EL (cell line): Measurements from ENCODE around the gene RGS6.
A peak's percentile ranks its signal among the peaks of the same experiment; 100 is the strongest.

Experiments used
- DNase-seq: peaks from one replicate; pipeline ENCODE4 v3.0.0-alpha.2; 2016

The RGS6 gene

DNA sequence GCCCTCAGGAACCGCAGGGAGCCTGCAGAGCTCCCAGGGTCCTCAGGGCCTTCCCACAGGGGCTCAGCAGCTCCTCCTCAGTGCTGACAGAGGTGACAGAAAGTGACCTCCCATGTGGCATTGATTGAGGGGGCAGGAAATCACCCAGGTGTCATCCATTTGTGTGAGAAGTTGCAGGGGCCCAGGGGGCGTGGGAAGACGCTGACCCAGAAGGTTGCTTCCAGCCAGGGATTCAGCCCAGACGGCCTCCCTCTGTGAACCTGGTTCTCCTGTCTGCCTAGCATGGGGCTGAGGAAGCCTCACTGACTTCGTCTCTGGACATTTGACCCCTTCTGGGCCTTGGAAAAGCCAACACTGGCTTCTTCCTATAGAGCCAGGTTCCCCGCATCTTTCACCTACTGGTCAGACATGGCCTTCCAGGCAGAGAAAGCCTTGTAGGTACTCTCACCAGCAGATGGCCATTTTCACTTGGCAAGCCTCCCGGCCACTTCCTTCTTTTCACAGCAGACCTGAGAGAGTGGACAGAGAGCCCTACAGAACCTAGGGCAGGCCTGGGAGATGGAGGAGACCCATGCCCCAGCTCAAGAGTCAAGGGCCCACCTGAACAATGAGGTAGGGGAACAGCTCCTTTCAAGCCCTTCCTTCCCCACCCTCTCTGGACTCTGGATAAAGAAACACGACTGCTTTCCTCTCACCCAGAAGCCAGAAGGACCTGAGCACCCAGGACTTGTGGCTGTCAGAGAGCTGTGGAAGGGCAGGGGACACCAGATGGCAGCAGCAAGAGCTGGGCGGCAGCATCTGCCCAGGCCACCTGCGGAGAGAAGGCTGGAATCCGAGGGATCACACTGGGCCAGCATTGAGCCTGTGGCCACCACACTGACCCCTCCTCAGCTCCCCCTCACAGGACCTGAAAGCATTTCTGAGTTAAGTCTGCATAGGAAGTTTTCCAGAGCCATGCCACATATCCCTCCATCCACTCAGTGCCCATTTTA, 583.8 kb downstream of the RGS6 start:
- peak; percentile 65 for DNase-seq

DNA sequence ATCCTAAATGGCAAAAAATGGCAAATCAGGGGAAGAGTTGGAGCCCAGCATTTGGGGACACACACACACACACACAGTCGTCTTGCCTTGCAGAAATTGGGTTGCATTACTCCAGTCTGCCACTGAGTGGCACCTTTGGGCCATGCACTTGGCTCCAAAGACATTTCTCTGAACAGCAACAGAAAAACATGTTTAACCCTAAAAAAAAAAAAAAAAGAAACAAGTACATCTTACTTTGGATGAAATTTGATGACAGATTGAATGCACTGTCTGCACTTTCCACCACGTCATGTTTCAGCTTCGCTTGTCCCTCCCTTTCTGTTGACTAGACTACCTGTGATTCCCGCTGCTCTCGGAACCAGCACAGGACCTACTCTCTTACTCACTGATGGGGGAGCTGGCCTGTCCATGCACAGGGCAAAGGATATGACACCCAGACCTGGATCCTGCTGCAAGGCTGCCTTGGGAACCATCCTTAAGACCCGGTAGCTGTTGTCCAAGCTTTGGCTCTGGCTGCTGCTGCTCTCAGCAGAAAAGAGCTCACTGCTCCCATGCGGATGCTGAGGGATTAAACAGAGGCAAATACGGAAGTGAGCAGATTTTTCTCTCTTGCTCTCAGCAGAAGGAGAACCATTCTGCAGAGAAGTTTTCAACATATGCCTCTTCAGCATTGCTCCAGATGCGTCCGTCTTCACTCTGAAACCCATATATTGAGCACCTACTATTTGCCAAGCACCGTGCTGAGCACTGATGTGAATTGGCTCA, 584.9 kb downstream of the RGS6 start:
- DNase-seq, result peak; percentile 86

DNA sequence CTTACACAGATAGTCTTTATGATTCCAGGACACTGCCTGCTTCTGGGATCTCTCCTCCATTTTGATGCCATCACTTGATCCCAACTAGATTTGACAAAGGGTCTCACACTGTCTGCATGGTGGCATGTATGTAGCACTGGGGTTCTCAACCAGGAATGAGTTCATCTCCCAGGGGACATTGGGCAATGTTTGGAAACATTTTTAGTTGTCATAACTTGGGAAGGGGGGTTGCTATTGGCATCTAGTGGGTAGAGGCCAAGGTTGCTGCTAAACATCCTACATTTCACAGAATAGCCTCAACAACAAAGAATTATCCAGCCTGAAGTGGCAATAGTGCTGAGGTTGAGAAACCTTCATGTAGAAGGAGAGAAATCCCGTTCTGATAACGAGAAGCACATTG, 585.5 kb downstream of the RGS6 start:
- DNase-seq, result no peak

- DNase-seq, result no peak
Observed at GRCh38 chr14:72518809-72519377, 586.7 kb downstream of the RGS6 start.

- no peak for DNase-seq
Observed at GRCh38 chr14:72519543-72519942, 587.3 kb downstream of the RGS6 start.

DNA sequence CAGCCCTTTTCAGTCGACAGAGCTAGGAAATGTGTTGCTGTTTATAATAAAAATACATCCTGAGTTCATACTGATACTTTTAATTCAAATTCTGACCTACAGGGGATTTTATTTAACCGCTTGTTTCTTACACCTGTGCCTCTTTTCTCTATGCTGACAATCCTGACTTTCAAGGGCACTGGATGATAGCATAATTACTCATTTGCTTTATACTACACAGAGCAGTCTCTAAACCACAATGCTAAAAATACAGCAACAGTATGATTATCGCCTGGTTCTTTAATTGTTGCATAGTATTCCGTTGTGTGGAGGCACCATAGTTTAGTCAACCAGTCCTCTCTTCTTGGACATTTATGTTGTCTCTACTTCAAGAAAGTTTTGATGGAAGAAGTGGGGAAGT, 588.8 kb downstream of the RGS6 start:
- DNase-seq, result no peak

- DNase-seq, result no peak
Observed at GRCh38 chr14:72521968-72522741, 589.9 kb downstream of the RGS6 start.

DNA sequence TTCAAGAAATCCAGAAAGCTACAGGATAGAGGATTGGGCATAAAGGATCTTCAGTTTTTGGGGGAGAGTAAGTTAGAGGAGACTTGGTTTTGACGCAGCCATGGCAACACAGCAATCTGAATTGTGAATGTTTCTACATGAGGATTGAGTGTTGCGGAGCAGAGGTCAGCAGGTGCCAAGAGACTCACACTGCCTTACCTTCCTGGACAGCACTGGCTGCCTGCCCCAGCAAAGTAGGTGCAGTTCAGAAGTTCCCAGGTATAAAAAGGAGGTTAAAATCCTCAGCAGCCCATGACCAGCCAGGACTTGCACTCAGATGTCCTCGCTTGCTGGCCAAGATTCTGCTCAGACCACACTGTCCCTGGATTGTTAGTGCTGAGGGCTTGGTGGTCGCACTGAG, 590.6 kb downstream of the RGS6 start:
- no peak for DNase-seq

DNA sequence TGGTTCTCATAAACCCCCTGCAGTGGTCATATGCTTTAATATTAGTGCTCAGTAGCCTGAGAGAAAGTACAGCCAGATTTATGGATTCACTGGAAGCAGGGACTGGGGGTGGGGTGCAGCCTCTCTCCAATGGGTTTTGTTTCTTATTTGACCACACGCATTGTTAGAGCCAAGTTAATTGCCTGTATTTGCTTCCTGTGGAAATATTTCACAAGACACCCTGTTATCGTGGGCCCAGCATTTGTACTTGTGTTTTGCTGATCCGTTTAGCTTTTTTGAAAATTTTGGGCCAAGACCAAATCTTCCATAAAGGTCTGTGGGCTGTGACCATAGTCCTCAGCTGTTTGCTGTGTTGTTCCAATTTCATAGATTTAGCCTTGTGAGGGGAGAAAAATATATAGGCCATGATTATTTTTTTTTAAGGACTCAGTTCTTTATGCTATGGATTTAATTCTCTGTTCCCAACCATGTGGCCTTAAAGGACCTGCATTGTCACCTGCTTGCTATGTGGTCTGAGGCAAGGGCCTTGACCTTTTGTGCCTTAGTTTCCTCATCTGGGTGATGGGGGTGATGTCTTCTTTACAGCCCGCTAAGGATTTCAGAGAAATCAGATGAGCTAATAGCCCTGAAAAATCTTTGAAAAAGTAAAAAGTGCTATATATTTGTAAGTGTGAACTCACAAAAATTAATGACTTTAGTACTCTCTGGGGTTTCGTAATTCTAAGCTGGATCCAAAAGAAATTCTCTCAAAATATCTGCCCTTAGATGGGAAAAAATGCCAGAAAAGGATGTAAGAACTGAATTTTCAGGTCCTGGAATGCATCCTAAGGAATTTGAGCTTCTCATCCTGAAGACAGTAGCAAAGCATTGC, 591.4 kb downstream of the RGS6 start:
- DNase-seq, result no peak

GRCh38 chr14:72524295-72524629, 592.0 kb downstream of the RGS6 start:
- DNase-seq, result no peak

DNA sequence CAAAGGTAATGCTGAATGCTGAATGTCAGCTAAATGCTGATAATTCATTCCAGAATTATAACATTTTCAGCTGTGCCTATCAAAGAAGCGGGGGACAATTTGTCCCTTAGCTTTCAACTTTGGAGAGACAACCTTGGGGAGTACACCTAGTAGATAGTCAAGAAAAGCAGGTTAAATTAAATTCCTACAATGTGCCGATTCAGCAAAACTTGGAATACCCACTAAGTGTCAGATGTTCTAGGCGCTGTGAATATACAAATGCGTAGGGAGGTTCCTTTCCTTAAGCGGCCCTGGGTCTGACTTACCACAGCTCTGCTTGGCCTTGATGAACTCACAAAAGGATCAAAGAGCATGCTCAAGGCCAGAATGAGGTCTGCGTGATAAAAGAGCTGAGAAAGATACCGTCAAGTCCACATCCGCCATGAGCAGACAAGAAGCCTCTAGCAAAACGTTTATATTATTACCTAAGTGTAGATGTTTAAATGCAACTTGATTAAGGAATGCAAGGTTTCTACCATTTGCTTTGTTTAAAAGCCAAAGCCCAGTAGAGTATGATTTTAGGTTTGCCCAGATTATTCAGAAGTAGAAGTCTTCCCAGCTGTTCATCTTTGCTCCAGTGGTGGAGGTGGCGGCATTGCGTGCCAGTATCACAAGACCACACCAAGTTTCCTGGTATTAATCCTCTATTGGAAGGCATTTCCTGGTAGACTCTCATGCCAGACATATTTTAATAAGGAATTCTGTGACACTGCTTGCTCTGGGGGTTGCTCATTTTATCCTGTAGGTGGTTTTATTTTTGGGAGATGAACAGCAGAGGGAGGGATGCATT, 593.1 kb downstream of the RGS6 start:
- peak; percentile 47 for DNase-seq

DNA sequence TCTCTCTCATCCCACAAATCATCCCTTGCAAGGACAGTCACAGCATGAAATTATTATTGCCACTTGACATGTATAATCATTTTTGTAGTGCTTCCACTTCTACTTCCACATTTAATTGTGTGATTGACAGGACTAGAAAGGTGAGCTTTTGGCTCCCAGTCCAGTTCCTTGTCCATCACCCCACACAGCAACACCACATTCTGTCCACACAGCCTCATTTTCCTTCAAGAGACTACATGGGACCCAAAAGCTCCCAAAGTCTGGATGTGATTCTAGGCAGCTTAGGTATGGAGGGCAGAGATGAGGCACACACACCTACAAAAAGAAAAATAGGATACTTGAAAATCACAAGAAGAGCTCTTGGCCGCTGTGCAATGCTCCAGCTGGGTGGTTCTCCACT, 595.4 kb downstream of the RGS6 start:
- DNase-seq, result no peak

GRCh38 chr14:72528059-72528862, 596.0 kb downstream of the RGS6 start:
- peak; percentile 52 for DNase-seq

DNA sequence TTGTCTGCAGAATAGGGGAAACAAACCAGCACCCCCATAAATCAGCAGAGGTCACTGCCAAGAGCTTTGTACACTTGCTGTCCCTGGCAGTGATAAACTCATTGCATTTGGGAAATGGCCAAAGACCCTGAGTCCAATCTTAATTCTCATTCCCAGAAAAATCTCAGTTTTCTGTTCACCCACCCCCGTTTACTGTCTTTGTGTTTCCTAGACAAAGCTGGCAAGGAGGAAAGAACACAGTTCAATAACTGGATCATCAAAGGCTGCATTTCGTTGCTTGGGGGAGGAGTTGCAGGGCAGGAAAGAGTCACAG, 596.6 kb downstream of the RGS6 start:
- DNase-seq, result no peak

GRCh38 chr14:72532686-72533454, 600.6 kb downstream of the RGS6 start:
- DNase-seq, result no peak

- no peak for DNase-seq
Observed at GRCh38 chr14:72535485-72535884, 603.3 kb downstream of the RGS6 start.

DNA sequence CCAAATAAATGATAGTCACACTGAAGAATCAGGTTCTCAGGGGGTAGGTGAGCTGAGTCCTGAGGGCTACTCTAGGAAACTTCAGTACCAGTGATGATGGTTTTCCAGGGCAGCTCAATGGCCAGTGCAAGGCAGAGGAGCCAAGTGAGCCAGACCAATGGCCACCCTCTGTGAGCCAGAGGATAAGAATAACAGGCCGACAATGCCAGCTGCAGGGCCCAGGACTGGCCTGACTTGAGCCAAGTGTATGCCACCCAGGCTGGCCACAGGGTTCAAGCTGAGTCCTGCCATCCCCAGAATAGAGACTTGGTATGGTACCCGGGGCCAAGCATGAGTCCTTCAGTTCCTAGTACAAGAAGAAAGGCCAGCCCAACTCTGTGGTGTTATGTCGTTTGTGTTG, 606.2 kb downstream of the RGS6 start:
- no peak for DNase-seq

DNA sequence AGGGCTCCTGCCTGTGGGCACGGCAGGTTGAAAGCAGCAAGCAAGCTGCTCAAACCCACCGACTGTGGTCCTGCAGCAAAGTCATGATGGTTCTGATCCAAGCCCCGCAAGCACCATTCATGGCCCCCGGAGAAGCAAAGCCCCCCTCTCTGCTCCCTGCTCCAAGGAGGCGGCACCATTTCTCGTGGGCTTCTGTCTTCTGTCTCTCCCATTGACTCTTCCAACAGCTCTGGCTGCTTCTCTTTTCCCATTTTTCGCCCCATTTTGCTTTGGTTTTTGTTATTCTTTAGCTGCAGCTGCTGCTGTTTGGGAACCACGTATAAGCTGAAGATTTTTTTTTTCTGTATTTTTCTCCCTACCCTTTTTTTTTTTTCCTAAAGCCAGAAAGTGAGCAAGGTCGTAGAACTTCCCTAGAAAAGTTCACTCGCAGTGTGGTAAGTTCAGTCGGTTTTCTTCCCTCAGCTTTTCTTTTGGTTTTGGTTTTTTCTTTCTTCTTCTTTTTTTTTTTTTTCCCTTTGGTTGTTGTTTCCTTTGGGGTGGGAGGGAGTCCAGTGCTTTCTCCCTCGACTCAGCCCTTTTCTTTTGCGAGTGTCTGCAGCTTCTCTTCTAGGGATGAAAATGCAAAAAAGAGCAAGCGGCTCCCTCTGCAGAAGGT, 607.6 kb downstream of the RGS6 start:
- no peak for DNase-seq

DNA sequence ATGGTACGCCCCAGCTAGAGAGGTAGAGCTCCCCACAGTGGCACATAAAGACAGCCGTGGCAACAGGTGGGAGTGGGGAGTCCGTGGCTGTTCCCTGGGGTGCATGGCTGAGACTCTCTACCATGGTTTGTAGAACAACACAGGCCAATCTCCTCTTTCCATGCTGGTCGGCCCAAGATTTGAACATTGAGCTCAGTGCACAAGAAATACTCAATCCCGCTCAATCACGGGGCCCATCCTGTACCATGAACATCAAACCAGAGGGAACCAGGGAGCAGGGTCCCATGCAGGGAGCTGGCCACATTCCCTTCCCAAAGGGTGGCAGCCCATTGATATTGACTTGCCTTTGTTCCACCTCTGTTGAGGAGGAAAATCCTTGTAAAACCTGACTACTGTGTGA, 608.6 kb downstream of the RGS6 start:
- no peak for DNase-seq
